HL-60 (cell line): ENCODE measurements around the gene PLEKHD1.
"Not testable (repeated sequence)": the region's sequence is repeated elsewhere in the genome, so short reads cannot be mapped to it uniquely, and the experiment has no call there.

Experiments
- DNase-seq, 2 experiments: peaks; one replicate each; pipeline ENCODE4 v3.0.0-alpha.2; 2010 to 2020; ENCODE audit warnings: low read depth in 1 of 2, low spot score in 1 of 2
- H3K27ac ChIP-seq: fragments of 250-450 bp; sonication (Bioruptor Pico); replicated peaks from 2 replicates; pipeline ENCODE4 v1.5.1; 2020; ENCODE audit warnings: mild to moderate bottlenecking, moderate library complexity
- H3K27me3 ChIP-seq: fragments of 250-450 bp; sonication (Bioruptor Pico); 2 replicates; pipeline ENCODE4 v1.5.1; 2021; ENCODE audit warnings: mild to moderate bottlenecking, moderate library complexity; ENCODE audit not compliant: insufficient read depth, poor library complexity, severe bottlenecking
- H3K4me3 ChIP-seq: replicated peaks from 2 replicates; pipeline ENCODE4 v1.5.1; 2011; ENCODE audit warnings: mild to moderate bottlenecking, control low read depth, low read length; ENCODE audit not compliant: insufficient read depth
- CTCF ChIP-seq: IDR thresholded peaks from one replicate; pipeline ENCODE4 v1.5.1; 2011; ENCODE audit warnings: low read length, control low read depth, inconsistent platforms; ENCODE audit not compliant: insufficient read depth
- GABPA ChIP-seq: IDR thresholded peaks from 2 replicates; pipeline ENCODE4 v1.6.1; 2012; ENCODE audit warnings: low read depth
- POLR2AphosphoS5 ChIP-seq: IDR thresholded peaks from 2 replicates; pipeline ENCODE4 v1.6.1; 2012; ENCODE audit warnings: low read depth
- REST ChIP-seq: IDR thresholded peaks from 2 replicates; pipeline ENCODE4 v1.6.1; 2012; ENCODE audit warnings: low read depth; ENCODE audit not compliant: insufficient replicate concordance
- SPI1 ChIP-seq: IDR thresholded peaks from 2 replicates; pipeline ENCODE4 v1.6.1; 2012; ENCODE audit warnings: low read depth, mild to moderate bottlenecking, borderline replicate concordance

The PLEKHD1 gene

GRCh38 chr14:69473946-69474345 is 10.6 kb upstream of the PLEKHD1 start:
- no peaks in the 10 kb centered on the region for H3K27me3 ChIP-seq
- no peak overlapping the region for H3K27ac ChIP-seq
- H3K4me3 ChIP-seq = no peak overlapping the region
- TF ChIP-seq SPI1 = no peak
- TF ChIP-seq CTCF = no peak
- TF ChIP-seq REST = no peak
- TF ChIP-seq GABPA = no peak
- no peak for TF ChIP-seq POLR2AphosphoS5
- DNase-seq = no peak

GRCh38 chr14:69475194-69475818 is 9.2 kb upstream of the PLEKHD1 start:
- Histone ChIP-seq H3K27me3 (no peaks in the 10 kb centered on the region), H3K4me3 (no peak overlapping the region), H3K27ac (no peak overlapping the region)
- no peak for TF ChIP-seq POLR2AphosphoS5
- peak; percentile 13 for TF ChIP-seq CTCF
- DNase-seq = peak in 1 of 2 experiments; percentile 1

- not testable (repeated sequence) for H3K27ac ChIP-seq, H3K27me3 ChIP-seq, H3K4me3 ChIP-seq, DNase-seq
Observed at GRCh38 chr14:69476824-69477450, 7.6 kb upstream of the PLEKHD1 start.

- not testable (repeated sequence) for H3K27me3 ChIP-seq, DNase-seq, H3K27ac ChIP-seq, H3K4me3 ChIP-seq
Observed at GRCh38 chr14:69478055-69478454, 6.5 kb upstream of the PLEKHD1 start.

GRCh38 chr14:69479696-69480095 is 4.8 kb upstream of the PLEKHD1 start:
- Histone ChIP-seq H3K27me3 (peaks cover 2% of the 10 kb centered on the region), H3K4me3 (no peak overlapping the region), H3K27ac (no peak overlapping the region)
- TF ChIP-seq REST (no peak), CTCF (no peak), POLR2AphosphoS5 (no peak), GABPA (no peak), SPI1 (no peak)
- DNase-seq = no peak
